AG04449 (cell line): ENCODE data around the gene FRMPD4.

Experiments
- CTCF ChIA-PET: fragments of 350-600 bp; formaldehyde crosslinking; extraction: SDS; loops from one replicate; lab custom pipeline; 2021; ENCODE audit warnings: antibody characterized with exemption; lab: Yijun Ruan, JAX
- POLR2A ChIA-PET: fragments of 400-600, 350-600 bp; formaldehyde crosslinking; extraction: SDS; loops from one replicate; lab custom pipeline; 2020; ENCODE audit warnings: antibody characterized with exemption, inconsistent platforms; lab: Yijun Ruan, JAX
- DNase-seq: peaks from one replicate; pipeline ENCODE4 v3.0.0-alpha.2; 2010; ENCODE audit warnings: low read depth, low spot score
- H3K4me3 ChIP-seq: 2 replicates; pipeline ENCODE4 v1.5.1; 2011; ENCODE audit warnings: low read depth, mild to moderate bottlenecking, control low read depth, low read length
- TF ChIP-seq, protein P1 (sequence below): IDR thresholded peaks from one replicate; pipeline ENCODE4 v1.5.1; 2011; ENCODE audit warnings: mild to moderate bottlenecking, moderate library complexity, low read length, control low read depth, inconsistent platforms; ENCODE audit not compliant: insufficient read depth; ENCODE audit errors: missing control alignments

FRMPD4 gene

GRCh38 chrX:12421918-12422317, 283.6 kb downstream of the FRMPD4 start:
- no peak for DNase-seq
- POLR2A ChIA-PET, result no interaction called here
- no peak overlapping the region for H3K4me3 ChIP-seq
- CTCF ChIA-PET, result interaction anchor here (1.3 kb wide), 1 partner anchor 20 kb away, joined by 3 read pairs; no protein-coding TSS in a partner anchor
- TF ChIP-seq, protein P1, sequence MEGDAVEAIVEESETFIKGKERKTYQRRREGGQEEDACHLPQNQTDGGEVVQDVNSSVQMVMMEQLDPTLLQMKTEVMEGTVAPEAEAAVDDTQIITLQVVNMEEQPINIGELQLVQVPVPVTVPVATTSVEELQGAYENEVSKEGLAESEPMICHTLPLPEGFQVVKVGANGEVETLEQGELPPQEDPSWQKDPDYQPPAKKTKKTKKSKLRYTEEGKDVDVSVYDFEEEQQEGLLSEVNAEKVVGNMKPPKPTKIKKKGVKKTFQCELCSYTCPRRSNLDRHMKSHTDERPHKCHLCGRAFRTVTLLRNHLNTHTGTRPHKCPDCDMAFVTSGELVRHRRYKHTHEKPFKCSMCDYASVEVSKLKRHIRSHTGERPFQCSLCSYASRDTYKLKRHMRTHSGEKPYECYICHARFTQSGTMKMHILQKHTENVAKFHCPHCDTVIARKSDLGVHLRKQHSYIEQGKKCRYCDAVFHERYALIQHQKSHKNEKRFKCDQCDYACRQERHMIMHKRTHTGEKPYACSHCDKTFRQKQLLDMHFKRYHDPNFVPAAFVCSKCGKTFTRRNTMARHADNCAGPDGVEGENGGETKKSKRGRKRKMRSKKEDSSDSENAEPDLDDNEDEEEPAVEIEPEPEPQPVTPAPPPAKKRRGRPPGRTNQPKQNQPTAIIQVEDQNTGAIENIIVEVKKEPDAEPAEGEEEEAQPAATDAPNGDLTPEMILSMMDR, result no peak

GRCh38 chrX:12423346-12423745, 285.1 kb downstream of the FRMPD4 start:
- CTCF ChIA-PET, result interaction anchor here (1.3 kb wide), 1 partner anchor 17 kb away, joined by 3 read pairs; no protein-coding TSS in a partner anchor
- no peak overlapping the region for H3K4me3 ChIP-seq
- TF ChIP-seq, protein P1, result no peak
- DNase-seq, result no peak
- POLR2A ChIA-PET, result no interaction called here

DNA sequence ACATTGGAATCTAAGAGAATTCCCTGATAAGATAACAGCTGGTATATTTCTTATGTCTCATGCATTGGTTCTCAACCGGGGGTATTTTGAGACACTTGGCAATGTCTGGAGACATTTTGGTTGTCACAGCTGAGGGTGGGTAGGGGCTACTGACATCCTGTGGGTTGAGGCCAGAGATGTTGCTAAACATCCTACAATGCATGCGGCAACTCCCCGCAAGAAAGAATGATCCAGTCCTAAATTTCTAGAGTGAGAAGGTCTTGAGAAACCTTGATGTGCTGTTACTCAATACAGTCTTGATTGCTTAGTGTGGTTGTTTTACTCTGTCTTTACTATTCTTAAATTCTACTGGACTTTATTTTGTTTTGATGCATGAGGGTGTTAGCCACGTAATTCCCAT, 287.2 kb downstream of the FRMPD4 start:
- TF ChIP-seq, protein P1, result no peak
- CTCF ChIA-PET, result no interaction called here
- POLR2A ChIA-PET, result no interaction called here
- no peak overlapping the region for H3K4me3 ChIP-seq
- no peak for DNase-seq

GRCh38 chrX:12426420-12426819, 288.1 kb downstream of the FRMPD4 start:
- TF ChIP-seq, protein P1, result no peak
- DNase-seq, result no peak
- ChIA-PET POLR2A (no interaction called here), CTCF (no interaction called here)
- H3K4me3 ChIP-seq, result no peak overlapping the region

GRCh38 chrX:12434493-12434892, 296.2 kb downstream of the FRMPD4 start:
- no peak overlapping the region for H3K4me3 ChIP-seq
- DNase-seq, result no peak
- CTCF ChIA-PET, result no interaction called here
- TF ChIP-seq, protein P1, result no peak
- POLR2A ChIA-PET, result no interaction called here

GRCh38 chrX:12439416-12439815, 301.1 kb downstream of the FRMPD4 start:
- TF ChIP-seq, protein P1, result no peak
- no peak overlapping the region for H3K4me3 ChIP-seq
- POLR2A ChIA-PET, result no interaction called here
- DNase-seq, result no peak
- CTCF ChIA-PET, result no interaction called here
